Right lobe of liver (tissue), 6 donors: ENCODE data around the gene SLU7. TPM values are rescaled to one million over a fixed set of nuclear protein-coding genes. Genes with fewer than 3 reads are reported as not detected.
A peak's percentile ranks its signal among the peaks of the same experiment; 100 is the strongest.
"Not testable (repeated sequence)": the region's sequence is repeated elsewhere in the genome, so short reads cannot be mapped to it uniquely, and the experiment has no call there.

Source experiments
- ATAC-seq, 4 donors: fragments of 200-7000 bp; cut with Tn5 transposase; one replicate each; pipeline ENCODE4 v1.9.1; 2020; ENCODE audit warnings: mild to moderate bottlenecking in 4 of 4, moderate library complexity in 4 of 4
- DNase-seq, 3 donors: peaks; one replicate each; pipeline ENCODE4 v3.0.0-alpha.2; 2020
- H3K27ac ChIP-seq, 3 donors: fragments of 200-600 bp; one replicate each; pipeline ENCODE4 v1.8.0; 2022
- H3K27me3 ChIP-seq, 2 donors: fragments of 200-600 bp; one replicate each; pipeline ENCODE4 v1.8.0; 2022
- H3K36me3 ChIP-seq, 4 donors: fragments of 200-600 bp; sonication (generic) in 1 of 4; one replicate each; pipeline versions ENCODE4 v1.5.1 to v1.8.0; 2017 to 2022; ENCODE audit warnings: control low read depth in 1 of 4
- H3K4me1 ChIP-seq, 4 donors: fragments of 200-600 bp; sonication (generic) in 1 of 4; one replicate each; pipeline versions ENCODE4 v1.5.1 to v1.8.0; 2017 to 2022; ENCODE audit warnings: control low read depth in 1 of 4
- H3K4me3 ChIP-seq, 3 donors: fragments of 200-600 bp; one replicate each; pipeline ENCODE4 v1.8.0; 2022
- H3K9me3 ChIP-seq, 4 donors: fragments of 200-600 bp; sonication (generic) in 1 of 4; one replicate each; pipeline versions ENCODE4 v1.5.1 to v1.8.0; 2017 to 2022; ENCODE audit warnings: control low read depth in 1 of 4
- POLR2A ChIP-seq: fragments of 450-650 bp; IDR thresholded peaks from one replicate; pipeline ENCODE4 v1.6.1; 2017; ENCODE audit warnings: antibody characterized with exemption, mild to moderate bottlenecking
- WGBS: methylation state at CpG from one replicate; pipeline ENCODE4 v1.1.6; 2018; ENCODE audit warnings: low coverage, low lambda C conversion rate; ENCODE audit not compliant: insufficient coverage; ENCODE audit errors: missing lambda C conversion rate; 5-methylcytosine and 5-hydroxymethylcytosine counted together
- intact Hi-C, 2 donors: fragments of 100-400 bp; cut with DNase I; formaldehyde crosslinking; loops; one replicate each; pipeline versions ENCODE4 v1.11.2 to v1.14.1; 2022
- total RNA-seq, 6 experiments: library from RNA; depleted of rRNA in 2 of 6; stranded (reverse); fragments of >200 nt in 2 of 6; fragmentation: NEBNext Ultra II Directional in 3 of 6; extraction: Animal tissue kit (Norgen Biotek cat#: 25700) in 3 of 6; gene quantifications; one replicate each; pipeline versions ENCODE4 v1.1.0 to v1.2.4, GENCODE V29; 2016 to 2023
- TF ChIP-seq, protein P1 (sequence below), 4 donors: fragments of 200-600 bp in 3 of 4; fragments of 450-650 bp in 1 of 4; IDR thresholded peaks; one replicate each; pipeline versions ENCODE4 v1.5.1 to v1.8.0; 2016 to 2022; ENCODE audit warnings: antibody characterized with exemption in 4 of 4, mild to moderate bottlenecking in 2 of 4
- donor health status: DM: no; HTN: yes; CAD: no.
- donor health status: DM: no; HTN: no; CAD: no.
- donor health status: DM: no; HTN: no; CAD: no.
- donor health status: DM: no; HTN: yes; CAD: no.
- donor health status: DM: no; HTN: yes; CAD: no.

SLU7 gene
- total RNA-seq, 6 experiments from 2014 or later, result 11.6 to 19.4 (median 17.0) TPM

DNA sequence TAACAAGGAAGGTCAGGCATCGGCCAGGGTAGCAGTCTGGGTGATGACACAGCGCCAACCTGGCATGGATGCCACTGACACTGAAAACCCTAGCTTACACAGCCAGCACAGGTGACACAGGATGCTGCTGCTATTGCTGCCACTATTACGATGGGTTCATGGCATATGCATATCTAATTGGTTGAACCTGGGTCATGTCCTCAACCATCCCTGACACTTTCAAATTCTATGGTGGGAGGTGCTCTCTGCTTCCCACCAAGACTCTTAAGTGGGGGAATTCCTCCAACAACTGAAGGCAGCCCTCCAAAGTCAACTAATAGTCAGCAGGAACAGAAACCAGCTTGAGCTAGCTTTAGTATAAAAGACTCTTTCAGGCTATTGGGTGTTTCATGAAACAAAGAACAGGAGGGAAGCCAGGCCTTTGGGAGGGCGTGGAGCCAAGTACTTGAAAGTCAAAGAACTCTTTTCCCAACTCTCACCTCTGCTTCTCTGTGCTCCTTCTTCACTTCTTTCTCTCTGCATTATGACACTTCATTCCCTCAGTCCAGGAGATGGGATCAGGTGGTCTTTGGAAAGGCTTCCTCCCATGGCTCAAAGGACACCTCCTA lies 24.0 kb upstream of the SLU7 start:
- no peaks in the 10 kb centered on the region for H3K9me3 ChIP-seq
- H3K4me1 ChIP-seq, result peaks cover 0 to 6% (median 2%) of the 10 kb centered on the region in 4 donors
- H3K27ac ChIP-seq, result no peak overlapping the region
- 56% methylated on average over 2 of the region's 4 CpGs for WGBS
- DNase-seq, result no peak
- H3K4me3 ChIP-seq, result no peak overlapping the region
- H3K27me3 ChIP-seq, result no peaks in the 10 kb centered on the region
- intact Hi-C loops, result no loop called here
- TF ChIP-seq, protein P1, sequence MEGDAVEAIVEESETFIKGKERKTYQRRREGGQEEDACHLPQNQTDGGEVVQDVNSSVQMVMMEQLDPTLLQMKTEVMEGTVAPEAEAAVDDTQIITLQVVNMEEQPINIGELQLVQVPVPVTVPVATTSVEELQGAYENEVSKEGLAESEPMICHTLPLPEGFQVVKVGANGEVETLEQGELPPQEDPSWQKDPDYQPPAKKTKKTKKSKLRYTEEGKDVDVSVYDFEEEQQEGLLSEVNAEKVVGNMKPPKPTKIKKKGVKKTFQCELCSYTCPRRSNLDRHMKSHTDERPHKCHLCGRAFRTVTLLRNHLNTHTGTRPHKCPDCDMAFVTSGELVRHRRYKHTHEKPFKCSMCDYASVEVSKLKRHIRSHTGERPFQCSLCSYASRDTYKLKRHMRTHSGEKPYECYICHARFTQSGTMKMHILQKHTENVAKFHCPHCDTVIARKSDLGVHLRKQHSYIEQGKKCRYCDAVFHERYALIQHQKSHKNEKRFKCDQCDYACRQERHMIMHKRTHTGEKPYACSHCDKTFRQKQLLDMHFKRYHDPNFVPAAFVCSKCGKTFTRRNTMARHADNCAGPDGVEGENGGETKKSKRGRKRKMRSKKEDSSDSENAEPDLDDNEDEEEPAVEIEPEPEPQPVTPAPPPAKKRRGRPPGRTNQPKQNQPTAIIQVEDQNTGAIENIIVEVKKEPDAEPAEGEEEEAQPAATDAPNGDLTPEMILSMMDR (IDR thresholded peaks at IDR 0.05), result no peak
- TF ChIP-seq POLR2A, result no peak
- H3K36me3 ChIP-seq, result no peaks in the 10 kb centered on the region
- no peak for ATAC-seq

DNA sequence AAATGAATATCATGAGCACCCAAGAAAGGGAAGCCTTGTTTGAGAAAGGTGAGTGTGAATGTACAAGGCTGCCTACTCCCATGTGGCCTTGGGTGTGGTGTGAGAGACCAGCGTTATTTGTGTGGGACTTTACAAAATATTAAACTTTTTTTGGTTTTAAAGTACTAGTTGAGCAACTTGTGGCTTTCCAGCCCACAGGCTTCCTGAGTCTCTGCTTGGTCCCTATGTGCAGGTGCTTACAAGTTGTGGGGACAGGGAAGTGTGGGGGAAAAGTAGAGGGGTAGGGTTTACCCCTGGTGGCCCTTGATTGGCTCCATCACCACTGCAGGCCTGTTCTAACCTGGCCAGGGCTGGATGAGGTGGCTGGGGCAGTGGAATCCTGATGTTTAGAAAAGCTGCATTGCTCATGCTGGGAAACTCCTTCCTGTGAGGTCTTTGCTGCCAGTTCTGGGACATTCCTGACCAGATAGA lies 22.5 kb upstream of the SLU7 start:
- intact Hi-C loops, result no loop called here
- no peak for TF ChIP-seq POLR2A
- WGBS, result 38% methylated on average over 1 of the region's 1 CpG
- no peaks in the 10 kb centered on the region for H3K36me3 ChIP-seq
- H3K27ac ChIP-seq, result no peak overlapping the region
- H3K27me3 ChIP-seq, result no peaks in the 10 kb centered on the region
- H3K4me3 ChIP-seq, result no peak overlapping the region
- H3K9me3 ChIP-seq, result no peaks in the 10 kb centered on the region
- H3K4me1 ChIP-seq, result peaks cover 0 to 6% (median 2%) of the 10 kb centered on the region in 4 donors
- DNase-seq (no peak), ATAC-seq (no peak)

DNA sequence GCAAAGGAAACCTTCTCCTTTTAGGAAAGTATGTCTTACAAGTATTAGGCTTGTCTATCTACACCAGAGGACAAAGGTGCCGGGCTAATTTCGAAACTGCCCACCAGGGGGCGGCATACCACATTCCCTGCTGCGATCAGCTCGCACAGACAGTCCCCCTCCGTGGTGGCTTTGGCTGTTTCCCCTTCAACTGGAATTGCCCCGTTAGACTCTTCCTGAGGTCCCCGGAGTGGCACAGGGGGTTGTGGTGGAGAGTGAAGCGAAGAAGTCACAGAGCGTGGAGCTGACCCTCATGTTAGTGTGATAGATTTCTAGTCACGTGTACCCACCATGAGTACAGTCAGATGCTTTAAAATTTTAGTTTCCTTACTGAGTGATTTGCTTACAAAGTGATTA lies 20.3 kb upstream of the SLU7 start:
- TF ChIP-seq, protein P1 (IDR thresholded peaks at IDR 0.05), result peak; percentile 77 to 95 (median 95)
- no peak for TF ChIP-seq POLR2A
- H3K27ac ChIP-seq, result no peak overlapping the region
- no peaks in the 10 kb centered on the region for H3K36me3 ChIP-seq
- no peaks in the 10 kb centered on the region for H3K9me3 ChIP-seq
- peaks cover 0 to 6% (median 2%) of the 10 kb centered on the region in 4 donors for H3K4me1 ChIP-seq
- WGBS, result 0% methylated on average over 11 of the region's 11 CpGs
- DNase-seq (peak; percentile 84 to 85 (median 84)), ATAC-seq (peak; percentile 95 to 97 (median 96))
- no peaks in the 10 kb centered on the region for H3K27me3 ChIP-seq
- intact Hi-C loops, result no loop called here
- H3K4me3 ChIP-seq, result peak overlapping the region; percentile 33 to 43 (median 33)

DNA sequence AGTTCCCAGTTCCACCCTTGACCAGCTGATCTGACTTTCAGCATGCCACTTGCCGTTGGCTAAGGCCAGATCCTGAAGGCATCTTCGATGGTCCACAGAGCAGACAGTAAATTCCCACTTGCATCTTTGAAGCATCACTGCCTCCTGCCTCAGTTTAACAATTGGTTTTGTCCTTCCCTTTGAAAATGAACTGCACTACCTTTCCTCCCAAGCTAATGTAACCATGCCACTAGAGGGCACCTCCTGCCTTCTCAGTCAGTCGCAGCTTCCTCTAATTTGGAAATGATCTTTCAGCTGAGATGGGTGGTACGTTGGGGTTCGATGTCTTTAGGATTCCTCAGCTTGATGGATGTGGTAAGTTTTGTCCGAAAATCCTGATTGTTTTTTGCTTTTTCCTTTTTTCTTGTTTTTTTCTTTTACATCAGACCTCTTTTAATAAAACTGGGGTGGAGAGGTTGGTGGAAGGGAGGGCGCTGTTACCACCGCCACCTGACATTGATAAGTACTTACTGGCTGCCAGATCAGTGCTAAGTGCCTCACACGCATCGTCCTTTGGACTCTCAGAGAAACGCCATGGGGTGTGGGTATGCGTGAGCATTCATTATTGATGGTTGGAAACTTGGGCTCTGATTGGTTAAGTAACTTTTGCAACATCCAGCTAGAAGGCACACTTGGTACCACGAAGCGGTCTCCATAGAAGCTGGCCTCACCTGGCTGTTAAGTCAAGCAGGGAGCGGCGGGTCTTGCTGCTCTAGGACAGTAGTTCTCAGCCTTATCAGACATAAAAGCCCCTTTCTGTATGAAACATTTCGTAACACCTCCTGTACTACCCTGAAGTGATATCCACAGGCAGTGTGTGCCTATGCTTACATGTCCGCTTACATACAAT lies 19.7 kb upstream of the SLU7 start:
- no peak for TF ChIP-seq POLR2A
- TF ChIP-seq, protein P1 (IDR thresholded peaks at IDR 0.05), result peak; percentile 55 to 73 (median 70)
- Histone ChIP-seq H3K9me3 (no peaks in the 10 kb centered on the region), H3K27me3 (no peaks in the 10 kb centered on the region), H3K36me3 (no peaks in the 10 kb centered on the region), H3K27ac (no peak overlapping the region), H3K4me3 (peak overlapping the region; percentile 33 to 43 (median 33)), H3K4me1 (peaks cover 0 to 6% (median 2%) of the 10 kb centered on the region in 4 donors)
- intact Hi-C loops, result no loop called here
- WGBS, result 3% methylated on average over 18 of the region's 18 CpGs
- DNase-seq, result no peak
- ATAC-seq, result peak; percentile 71 to 85 (median 78)

DNA sequence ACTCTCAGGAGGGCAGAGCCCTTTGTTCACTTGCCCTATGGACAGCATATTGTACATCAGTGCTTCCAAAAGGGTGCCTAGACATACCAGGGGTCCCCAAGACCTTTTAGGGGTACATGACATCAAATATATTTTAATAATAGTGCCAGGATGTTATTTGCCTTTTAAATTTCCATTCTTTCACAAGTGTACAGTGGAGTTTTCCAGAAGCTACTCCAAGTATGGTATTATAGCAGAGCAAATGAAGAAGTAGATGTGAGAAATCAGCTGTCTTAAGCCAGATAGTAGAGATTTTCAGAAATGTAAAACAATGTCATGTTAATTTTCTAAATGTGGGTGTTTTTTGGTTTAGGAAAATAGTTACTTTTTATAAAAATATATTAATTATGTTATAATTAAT lies 18.4 kb upstream of the SLU7 start:
- Histone ChIP-seq H3K4me3 (no peak overlapping the region), H3K36me3 (no peaks in the 10 kb centered on the region), H3K4me1 (peaks cover 0 to 6% (median 2%) of the 10 kb centered on the region in 4 donors), H3K27me3 (no peaks in the 10 kb centered on the region), H3K27ac (no peak overlapping the region), H3K9me3 (no peaks in the 10 kb centered on the region)
- intact Hi-C loops, result no loop called here
- ATAC-seq (no peak), DNase-seq (no peak)
- TF ChIP-seq, protein P1 (IDR thresholded peaks at IDR 0.05), result no peak
- no peak for TF ChIP-seq POLR2A

DNA sequence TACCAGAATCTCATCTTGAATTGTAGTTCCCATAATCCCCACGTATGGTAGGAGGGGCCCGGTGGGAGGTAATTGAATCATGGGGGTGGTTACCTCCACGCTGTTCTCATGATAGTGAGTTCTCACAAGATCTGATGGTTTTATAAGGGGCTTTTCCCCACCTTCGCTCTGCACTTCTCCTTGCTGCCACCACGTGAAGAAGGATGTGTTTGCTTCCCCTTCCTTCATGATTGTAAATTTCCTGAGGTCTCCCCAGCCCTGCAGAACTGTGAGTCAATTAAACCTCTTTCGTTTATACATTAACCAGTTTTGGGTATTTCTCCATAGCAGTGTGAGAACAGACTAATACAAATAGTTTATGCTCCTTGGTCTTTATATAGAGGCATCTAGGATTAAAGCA lies 17.8 kb upstream of the SLU7 start:
- not testable (repeated sequence) for H3K36me3 ChIP-seq, H3K27me3 ChIP-seq

More for the DNA sequence above, 17.8 kb upstream of the SLU7 start:
- 32% methylated on average over 6 of the region's 6 CpGs for WGBS
- H3K27ac ChIP-seq, ATAC-seq, intact Hi-C loops, H3K4me1 ChIP-seq, H3K9me3 ChIP-seq, DNase-seq, H3K4me3 ChIP-seq: not testable (repeated sequence)
